GM12892 (cell line): ENCODE data around the gene MCAT.

Experiments
- POLR2A ChIP-seq: IDR thresholded peaks from 2 replicates; pipeline ENCODE4 v1.6.1; 2011; ENCODE audit warnings: low read depth, low read length, control low read depth
- POLR2AphosphoS5 ChIP-seq: IDR thresholded peaks from 2 replicates; pipeline ENCODE4 v1.6.1; 2011; ENCODE audit warnings: low read depth, low read length, control low read depth

- TF ChIP-seq POLR2A (no peak), POLR2AphosphoS5 (no peak)
Observed at GRCh38 chr22:43109921-43110443, 33.2 kb downstream of the MCAT start.
